Activated CD8-positive, alpha-beta memory T cell treated with anti-CD3 and anti-CD28 coated beads, Interleukin-2, amount 50 U/mL, for 1 hour (primary cell): ENCODE measurements around the gene MAK.
"Not testable (repeated sequence)": the region's sequence is repeated elsewhere in the genome, so short reads cannot be mapped to it uniquely, and the experiment has no call there.

Experiments
- DNase-seq: peaks from one replicate; pipeline ENCODE4 v3.0.0-alpha.2; 2020; ENCODE audit errors: extremely low read depth

Gene MAK

GRCh38 chr6:10837995-10838793 lies at the start of gene MAK:
TSS of gene MAK (minus strand) at chr6:10838539. CDS start at chr6:10830648, 7,891 bp downstream.
- DNase-seq: peak; percentile 57

- no peak for DNase-seq
These were observed 48.6 kb upstream of the MAK start, which contains the start of gene SYCP2L for GRCh38 chr6:10886691-10887502. TSS of gene SYCP2L (plus strand) at chr6:10887052. CDS start at chr6:10887127, 75 bp downstream.

GRCh38 chr6:10886365-10886690 lies 48.0 kb upstream of the MAK start:
- not testable (repeated sequence) for DNase-seq

GRCh38 chr6:10884245-10884972 lies 46.1 kb upstream of the MAK start:
- no peak for DNase-seq

- DNase-seq: no peak
These were observed 45.2 kb upstream of the MAK start for GRCh38 chr6:10883312-10884244.

- DNase-seq: no peak
These were observed 44.4 kb upstream of the MAK start for GRCh38 chr6:10882657-10883171.

- DNase-seq: not testable (repeated sequence)
These were observed 43.9 kb upstream of the MAK start for GRCh38 chr6:10882253-10882630.

GRCh38 chr6:10880366-10880765 lies 42.0 kb upstream of the MAK start:
- DNase-seq: no peak

GRCh38 chr6:10877871-10878270 lies 39.5 kb upstream of the MAK start:
- no peak for DNase-seq

- no peak for DNase-seq
These were observed 38.7 kb upstream of the MAK start for GRCh38 chr6:10877012-10877411.

GRCh38 chr6:10875026-10875425 lies 36.7 kb upstream of the MAK start:
- no peak for DNase-seq

- no peak for DNase-seq
These were observed 35.9 kb upstream of the MAK start for GRCh38 chr6:10874207-10874606.

- no peak for DNase-seq
These were observed 35.0 kb upstream of the MAK start for GRCh38 chr6:10873374-10873773.

- DNase-seq: no peak
These were observed 29.6 kb upstream of the MAK start for GRCh38 chr6:10867952-10868351.

GRCh38 chr6:10866709-10867108 lies 28.4 kb upstream of the MAK start:
- DNase-seq: not testable (repeated sequence)

GRCh38 chr6:10863031-10863430 lies 24.7 kb upstream of the MAK start:
- not testable (repeated sequence) for DNase-seq

GRCh38 chr6:10862361-10862760 lies 24.0 kb upstream of the MAK start:
- DNase-seq: no peak

GRCh38 chr6:10861086-10861485 lies 22.7 kb upstream of the MAK start:
- DNase-seq: no peak

GRCh38 chr6:10857259-10857658 lies 18.9 kb upstream of the MAK start:
- no peak for DNase-seq

- no peak for DNase-seq
These were observed 16.7 kb upstream of the MAK start for GRCh38 chr6:10854922-10855632.
